Stomach (tissue), 9 donors: ENCODE data around the gene BBS7. TPM values are rescaled to one million over a fixed set of nuclear protein-coding genes. Genes with fewer than 3 reads are reported as not detected.

Experiments
- DNase-seq, 2 donors: peaks; one replicate each; pipeline versions ENCODE4 v3.0.0 to v3.0.0-alpha.2; 2013 to 2019
- H3K27ac ChIP-seq, 5 donors: fragments of 200-600 bp in 4 of 5; sonication (generic) in 4 of 5; one replicate each; pipeline ENCODE4 v1.5.1; 2013 to 2019; ENCODE audit warnings: mild to moderate bottlenecking in 1 of 5, moderate library complexity in 1 of 5
- H3K27me3 ChIP-seq, 3 donors: fragments of 200-600 bp; sonication (generic); one replicate each; pipeline ENCODE4 v1.5.1; 2017 to 2019; ENCODE audit warnings: mixed run types in 1 of 3
- H3K36me3 ChIP-seq, 4 donors: fragments of 200-600 bp; sonication (generic); 1 replicate in 3 of 4; 2 replicates in 1 of 4; pipeline ENCODE4 v1.5.1; 2016 to 2019
- H3K4me1 ChIP-seq, 4 donors: fragments of 200-600 bp; sonication (generic); one replicate each; pipeline ENCODE4 v1.5.1; 2016 to 2019
- H3K4me3 ChIP-seq, 4 donors: fragments of 200-600 bp; sonication (generic) in 3 of 4; one replicate each; pipeline ENCODE4 v1.5.1; 2016 to 2019; ENCODE audit warnings: mild to moderate bottlenecking in 1 of 4
- H3K9me3 ChIP-seq, 4 donors: fragments of 200-600 bp; sonication (generic); one replicate each; pipeline ENCODE4 v1.5.1; 2016 to 2019
- CTCF ChIP-seq, 7 experiments: fragments of 450-650 bp in 4 of 7; fragments of 200-600 bp in 3 of 7; sonication (generic) in 3 of 7; IDR thresholded peaks; one replicate each; pipeline ENCODE4 v1.5.1; 2016 to 2019; ENCODE audit warnings: antibody characterized with exemption in 7 of 7, control low read depth in 2 of 7, mild to moderate bottlenecking in 1 of 7
- EP300 ChIP-seq: sonication (generic); formaldehyde crosslinking; IDR thresholded peaks from one replicate; pipeline ENCODE4 v1.6.1; 2017; ENCODE audit warnings: antibody characterized with exemption
- POLR2A ChIP-seq, 4 donors: fragments of 450-650 bp; IDR thresholded peaks; one replicate each; pipeline ENCODE4 v1.6.1; 2016; ENCODE audit warnings: antibody characterized with exemption in 4 of 4, control low read depth in 2 of 4, mild to moderate bottlenecking in 1 of 4, moderate library complexity in 1 of 4
- POLR2AphosphoS5 ChIP-seq, 3 donors: sonication (generic); formaldehyde crosslinking; IDR thresholded peaks; one replicate each; pipeline ENCODE4 v1.6.1; 2016; ENCODE audit warnings: antibody characterized with exemption in 3 of 3
- WGBS, 5 donors: extraction: QIAGEN DNeasy Blood & Tissue Kit in 3 of 5; methylation state at CpG; one replicate each; pipeline versions ENCODE4 v1.1.5 to v1.1.7; 2013 to 2018; 5-methylcytosine and 5-hydroxymethylcytosine counted together
- intact Hi-C: fragments of 100-400 bp; cut with DNase I; formaldehyde crosslinking; loops from one replicate; pipeline ENCODE4 v1.15.1; 2023; ENCODE audit warnings: low total_unique reads
- polyA plus RNA-seq, 3 donors: library from polyadenylated mRNA; stranded (reverse); fragments of 200-250 nt; gene quantifications; one replicate each; pipeline ENCODE4 v1.2.3, GENCODE V29; 2013
- total RNA-seq, 5 donors: library from RNA; depleted of rRNA; stranded (reverse); fragments of >200 nt; gene quantifications; one replicate each; pipeline versions ENCODE4 v1.1.0 to v1.2.3, GENCODE V29; 2014 to 2016
- donor health status: healthy with polysubstance abuse.
- donor health status: Bipolar disorder and iron deficiency.
- donor health status: healthy.

The BBS7 gene
- total and polyA plus RNA-seq, 8 donors, result 6.7 to 22.2 (median 12.7) TPM

- intact Hi-C loops, result no loop called here
- WGBS, 5 donors, result 84 to 87% (median 86%) methylated on average over 7 of the region's 7 CpGs
- H3K36me3 ChIP-seq, result peaks cover 3 to 59% (median 55%) of the 10 kb centered on the region in 4 donors
Measured at GRCh38 chr4:121863799-121864198, 6.5 kb downstream of the BBS7 start.

DNA sequence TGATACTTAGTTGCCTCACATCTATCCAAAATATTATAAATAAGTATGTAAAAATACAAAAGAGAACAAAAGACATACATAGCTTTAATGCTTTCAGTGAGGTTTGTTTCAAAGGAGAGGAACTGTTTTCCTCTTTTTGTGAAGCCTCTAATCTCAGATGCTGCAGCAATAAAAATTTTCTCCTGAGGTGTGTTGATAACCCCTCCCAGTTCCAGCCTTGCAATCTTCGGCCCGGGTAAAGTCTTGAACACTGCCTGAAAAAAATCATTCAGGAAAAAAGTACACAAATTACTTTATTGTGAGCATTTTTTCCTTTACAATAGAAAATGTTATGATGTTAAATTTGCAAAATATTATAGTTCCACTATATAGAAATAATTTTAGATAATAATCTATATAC, 8.8 kb downstream of the BBS7 start:
- no peak for DNase-seq
- H3K27ac ChIP-seq, result no peak overlapping the region

More at GRCh38 chr4:121863799-121864198, 6.5 kb downstream of the BBS7 start:
- H3K4me1 ChIP-seq, result peaks cover 0 to under 1% (median under 1%) of the 10 kb centered on the region in 4 donors
- H3K9me3 ChIP-seq, result no peaks in the 10 kb centered on the region
- no peak overlapping the region for H3K27ac ChIP-seq
- no peaks in the 10 kb centered on the region for H3K27me3 ChIP-seq
- TF ChIP-seq EP300 (no peak), POLR2A (IDR thresholded peaks at IDR 0.05) (no peak), POLR2AphosphoS5 (IDR thresholded peaks at IDR 0.05) (no peak), CTCF (IDR thresholded peaks at IDR 0.05) (no peak)
- H3K4me3 ChIP-seq, result no peak overlapping the region
- no peak for DNase-seq

GRCh38 chr4:121860121-121860520, 10.2 kb downstream of the BBS7 start:
- intact Hi-C loops, result no loop called here
- no peaks in the 10 kb centered on the region for H3K9me3 ChIP-seq
- no peak for DNase-seq
- no peaks in the 10 kb centered on the region for H3K4me1 ChIP-seq
- H3K4me3 ChIP-seq, result no peak overlapping the region
- no peaks in the 10 kb centered on the region for H3K27me3 ChIP-seq
- H3K27ac ChIP-seq, result no peak overlapping the region
- peaks cover 0 to 65% (median 59%) of the 10 kb centered on the region in 4 donors for H3K36me3 ChIP-seq
- TF ChIP-seq CTCF (IDR thresholded peaks at IDR 0.05) (no peak), POLR2AphosphoS5 (IDR thresholded peaks at IDR 0.05) (no peak), POLR2A (IDR thresholded peaks at IDR 0.05) (no peak), EP300 (no peak)

More for the DNA sequence above, 8.8 kb downstream of the BBS7 start:
- Histone ChIP-seq H3K36me3 (peaks cover 3 to 72% (median 66%) of the 10 kb centered on the region in 4 donors), H3K4me1 (no peaks in the 10 kb centered on the region), H3K9me3 (no peaks in the 10 kb centered on the region), H3K4me3 (no peak overlapping the region), H3K27me3 (no peaks in the 10 kb centered on the region)
- TF ChIP-seq POLR2A (IDR thresholded peaks at IDR 0.05) (no peak), EP300 (no peak), CTCF (IDR thresholded peaks at IDR 0.05) (no peak), POLR2AphosphoS5 (IDR thresholded peaks at IDR 0.05) (no peak)
- intact Hi-C loops, result no loop called here
- WGBS, 5 donors, result 78 to 95% (median 92%) methylated on average over 2 of the region's 2 CpGs

DNA sequence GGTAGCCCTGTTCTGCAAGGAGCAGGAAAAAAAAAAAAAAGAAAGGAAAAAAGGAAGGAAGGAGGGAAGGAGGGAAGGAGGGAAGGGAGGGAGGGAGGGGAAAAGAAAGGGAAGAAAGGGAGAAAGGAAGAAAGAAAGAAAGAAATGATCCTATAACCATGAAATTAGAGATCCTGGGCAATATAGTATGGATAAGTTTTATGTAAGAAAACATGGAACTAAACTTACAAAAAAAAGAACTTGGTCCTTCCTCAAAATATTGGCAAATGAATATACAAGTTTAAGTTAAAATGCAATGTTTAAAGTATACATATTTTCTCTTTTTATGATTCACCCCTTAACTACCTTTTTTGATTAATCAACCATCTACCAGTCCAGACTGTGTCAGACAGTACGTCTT, 18.9 kb downstream of the BBS7 start:
- Histone ChIP-seq H3K36me3 (peaks cover 12 to 60% (median 55%) of the 10 kb centered on the region in 4 donors), H3K27me3 (no peaks in the 10 kb centered on the region), H3K4me3 (no peak overlapping the region), H3K27ac (no peak overlapping the region), H3K9me3 (no peaks in the 10 kb centered on the region), H3K4me1 (no peaks in the 10 kb centered on the region)
- WGBS, 5 donors, result 89 to 99% (median 94%) methylated on average over 1 of the region's 1 CpG
- no peak for TF ChIP-seq POLR2A (IDR thresholded peaks at IDR 0.05)
- TF ChIP-seq EP300, result no peak
- TF ChIP-seq CTCF (IDR thresholded peaks at IDR 0.05), result no peak
- no peak for TF ChIP-seq POLR2AphosphoS5 (IDR thresholded peaks at IDR 0.05)
- DNase-seq, result no peak
- intact Hi-C loops, result no loop called here
